K562 (cell line): ENCODE data around the gene CACNB2. TPM values are rescaled to one million over a fixed set of nuclear protein-coding genes. Genes with fewer than 3 reads are reported as not detected.

Source experiments
- BCLAF1 ChIP-seq, 2 experiments: fragments of 450-650 bp in 1 of 2; IDR thresholded peaks; 2 replicates each; pipeline ENCODE4 v1.6.1; 2011 to 2017; ENCODE audit warnings: low read depth in 2 of 2, antibody characterized with exemption in 1 of 2, borderline replicate concordance in 1 of 2, low read length in 1 of 2, mild to moderate bottlenecking in 1 of 2, mixed read lengths in 1 of 2; ENCODE audit not compliant: control insufficient read depth in 1 of 2
- STAT5A ChIP-seq: IDR thresholded peaks from 2 replicates; pipeline ENCODE4 v1.6.1; 2012; ENCODE audit warnings: low read length, inconsistent platforms, borderline replicate concordance
- ZNF217 ChIP-seq: sonication (generic); formaldehyde crosslinking; IDR thresholded peaks from 2 replicates; pipeline ENCODE4 v1.8.0; 2022; ENCODE audit warnings: mild to moderate bottlenecking, missing genetic modification reagents
- ZNF277 ChIP-seq: fragments of 250-450 bp; sonication (Bioruptor Pico); IDR thresholded peaks from 2 replicates; pipeline ENCODE4 v1.8.0; 2022; ENCODE audit warnings: inconsistent platforms, mild to moderate bottlenecking, moderate library complexity, borderline replicate concordance
- ZNF449 ChIP-seq: fragments of 250-450 bp; sonication (Bioruptor Pico); IDR thresholded peaks from 2 replicates; pipeline ENCODE4 v1.8.0; 2022; ENCODE audit warnings: moderate library complexity, mild to moderate bottlenecking, inconsistent platforms
- ZNF668 ChIP-seq: fragments of 250-450 bp; sonication (Bioruptor Pico); IDR thresholded peaks from 2 replicates; pipeline ENCODE4 v1.8.0; 2022; ENCODE audit warnings: mild to moderate bottlenecking, inconsistent platforms
- polyA plus RNA-seq, 8 experiments: library from polyadenylated mRNA; depleted of rRNA in 4 of 8; stranded (reverse) in 5 of 8; unstranded in 3 of 8; fragments of >200 nt; fragmentation: Nextera tagmentation in 2 of 8; fragmentation: Illumina TruSeq in 1 of 8; extraction: Ambion mirVana in 2 of 8; extraction: Trizol in 1 of 8; gene quantifications; 2 replicates each; pipeline versions ENCODE4 v1.2.1 to v1.2.3, GENCODE V29; 2011 to 2014; ENCODE audit warnings: inconsistent platforms in 1 of 8, missing spikeins in 1 of 8
- total RNA-seq, 7 experiments: library from RNA; depleted of rRNA in 6 of 7; stranded (reverse); fragments of >200 nt in 6 of 7; fragmentation: Illumina TruSeq in 2 of 7; extraction: Trizol in 2 of 7; gene quantifications; 2 replicates each; pipeline versions ENCODE4 v1.2.1 to v1.2.3, GENCODE V29; 2011 to 2021; ENCODE audit warnings: low replicate concordance in 1 of 7

The CACNB2 gene
- total and polyA plus RNA-seq, 9 of the 15 experiments (the other 6 are each of a cell fraction or from before 2014, with no cell fraction given) = 1.8 to 2.2 TPM; not detected in 7

- no peak for TF ChIP-seq BCLAF1 (IDR thresholded peaks at IDR 0.05; ENCODE audit: borderline replicate concordance in 1 of 2, control insufficient read depth in 1 of 2, low read depth in 2 of 2, low read length in 1 of 2)
- TF ChIP-seq ZNF217 (CRISPR knock-in tag) = no peak
- TF ChIP-seq ZNF277 (CRISPR knock-in tag) = no peak
- TF ChIP-seq ZNF668 (CRISPR knock-in tag) = no peak
- TF ChIP-seq STAT5A = no peak
- no peak for TF ChIP-seq ZNF449 (CRISPR knock-in tag)
Measured at GRCh38 chr10:18483516-18484186, 343.4 kb downstream of the CACNB2 start (continued).
